ENCODE results near the gene C12orf57.

- TF ChIP-seq POLR2A (IDR thresholded peaks at IDR 0.05) (no peak), EP300 (IDR thresholded peaks at IDR 0.05; ENCODE audit: low read depth) (no peak)
- TF ChIP-seq, protein P1, sequence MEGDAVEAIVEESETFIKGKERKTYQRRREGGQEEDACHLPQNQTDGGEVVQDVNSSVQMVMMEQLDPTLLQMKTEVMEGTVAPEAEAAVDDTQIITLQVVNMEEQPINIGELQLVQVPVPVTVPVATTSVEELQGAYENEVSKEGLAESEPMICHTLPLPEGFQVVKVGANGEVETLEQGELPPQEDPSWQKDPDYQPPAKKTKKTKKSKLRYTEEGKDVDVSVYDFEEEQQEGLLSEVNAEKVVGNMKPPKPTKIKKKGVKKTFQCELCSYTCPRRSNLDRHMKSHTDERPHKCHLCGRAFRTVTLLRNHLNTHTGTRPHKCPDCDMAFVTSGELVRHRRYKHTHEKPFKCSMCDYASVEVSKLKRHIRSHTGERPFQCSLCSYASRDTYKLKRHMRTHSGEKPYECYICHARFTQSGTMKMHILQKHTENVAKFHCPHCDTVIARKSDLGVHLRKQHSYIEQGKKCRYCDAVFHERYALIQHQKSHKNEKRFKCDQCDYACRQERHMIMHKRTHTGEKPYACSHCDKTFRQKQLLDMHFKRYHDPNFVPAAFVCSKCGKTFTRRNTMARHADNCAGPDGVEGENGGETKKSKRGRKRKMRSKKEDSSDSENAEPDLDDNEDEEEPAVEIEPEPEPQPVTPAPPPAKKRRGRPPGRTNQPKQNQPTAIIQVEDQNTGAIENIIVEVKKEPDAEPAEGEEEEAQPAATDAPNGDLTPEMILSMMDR (IDR thresholded peaks at IDR 0.05), result no peak
Measured at GRCh38 chr12:6948873-6949594, 5.2 kb downstream of the C12orf57 start.

Measured in transverse colon (tissue), 3 donors.